HG03442 (cell line): ENCODE results near the gene NMRK2.
"Not testable (repeated sequence)": the region's sequence is repeated elsewhere in the genome, so short reads cannot be mapped to it uniquely, and the experiment has no call there.

Experiments
- ATAC-seq: cut with Tn5 transposase; IDR thresholded peaks from one replicate; pipeline ENCODE4 v1.9.1; 2021; ENCODE audit warnings: mild to moderate bottlenecking, moderate library complexity; ENCODE audit not compliant: unreplicated experiment

Gene NMRK2

DNA sequence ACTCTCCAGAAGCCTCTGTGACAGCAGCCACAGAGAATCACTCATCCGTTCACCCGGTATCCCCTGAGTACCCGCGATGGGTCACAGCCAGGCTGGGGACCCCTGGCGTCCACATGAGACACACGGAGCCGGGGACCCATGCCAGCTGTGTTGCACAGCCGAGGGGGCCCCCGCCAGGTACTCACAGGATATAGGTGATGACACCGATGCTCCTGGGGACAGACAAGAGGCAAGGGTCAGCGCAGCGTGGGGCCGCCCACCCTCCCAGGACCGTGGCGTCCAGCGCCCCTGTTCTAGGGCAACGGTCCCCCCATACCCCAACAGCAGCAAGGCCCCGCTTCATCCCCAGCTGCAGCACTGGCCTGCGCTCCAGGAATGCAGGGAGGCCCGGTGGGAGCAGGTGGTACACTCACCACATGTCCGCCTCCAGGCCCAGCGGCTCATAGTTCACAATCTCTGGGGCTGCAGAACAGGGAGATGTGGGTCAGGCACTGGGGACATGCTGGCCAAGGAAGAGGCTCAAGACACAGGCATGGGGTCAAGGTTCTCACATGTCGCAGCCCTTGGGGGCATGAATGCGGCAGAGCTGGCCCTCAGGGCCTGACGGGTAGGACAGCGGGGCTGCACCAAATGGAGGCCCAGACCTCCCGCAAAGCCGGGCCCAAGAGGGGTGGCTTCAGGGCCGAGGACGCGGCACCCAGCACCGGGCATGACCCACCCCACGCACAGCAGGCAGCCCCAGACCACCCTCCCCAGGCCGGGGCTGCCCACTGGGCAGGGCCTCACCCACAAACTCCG, 30.8 kb downstream of the NMRK2 start:
- no peak for ATAC-seq

DNA sequence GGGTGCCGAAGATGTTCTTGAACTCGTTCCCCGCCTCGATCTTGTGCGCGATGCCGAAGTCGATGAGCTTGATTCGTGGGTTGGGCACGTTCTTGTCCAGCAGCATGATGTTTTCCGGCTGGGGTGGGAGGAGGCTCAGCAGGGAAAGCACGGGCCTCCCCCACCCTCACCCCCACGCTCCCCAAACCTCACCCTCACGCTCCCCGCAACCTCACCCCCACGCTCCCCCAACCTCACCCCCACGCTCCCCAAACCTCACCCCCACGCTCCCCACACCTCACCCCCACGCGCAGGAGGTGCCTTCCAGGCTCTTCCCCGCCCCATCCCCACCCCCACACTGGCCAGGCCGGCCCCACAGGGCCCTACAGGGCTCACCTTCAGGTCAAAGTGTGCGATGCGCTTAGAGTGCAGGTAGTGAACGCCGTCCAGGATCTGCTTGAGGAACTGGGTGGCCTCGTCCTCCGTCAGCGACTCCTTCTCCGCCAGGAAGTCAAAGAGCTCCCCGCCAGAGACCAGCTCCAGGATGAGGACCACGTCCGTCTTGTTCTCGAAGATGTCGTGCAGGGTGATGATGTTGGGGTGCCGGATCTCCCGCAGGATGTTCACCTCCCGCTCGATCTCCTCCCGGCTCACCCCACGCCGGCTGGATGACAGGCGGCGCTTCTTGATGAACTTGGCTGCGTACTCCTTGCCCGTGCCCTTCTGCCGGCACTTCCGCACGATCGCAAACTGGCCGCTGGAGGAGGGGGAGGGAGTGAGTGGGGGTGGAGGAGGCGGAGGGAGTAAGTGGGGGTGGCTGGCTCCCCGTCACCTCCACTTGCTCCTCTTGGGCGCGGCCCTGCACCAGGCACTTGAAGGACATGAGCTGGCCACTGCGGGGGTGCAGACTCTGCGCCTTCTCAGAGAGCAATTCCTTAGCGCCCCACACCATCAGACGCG, 31.7 kb downstream of the NMRK2 start:
- no peak for ATAC-seq

GRCh38 chr19:3966051-3967017, 33.5 kb downstream of the NMRK2 start:
- ATAC-seq = no peak

- ATAC-seq = not testable (repeated sequence)
Measured at GRCh38 chr19:3967983-3968382, 35.1 kb downstream of the NMRK2 start.

- no peak for ATAC-seq
Measured at GRCh38 chr19:3968556-3969434, 35.9 kb downstream of the NMRK2 start.

- ATAC-seq = no peak
Measured at GRCh38 chr19:3969435-3970312, 36.8 kb downstream of the NMRK2 start.

GRCh38 chr19:3970313-3970807, 37.5 kb downstream of the NMRK2 start:
- ATAC-seq = no peak

- peak; percentile 93 for ATAC-seq
Measured at GRCh38 chr19:3970808-3971598, 38.1 kb downstream of the NMRK2 start, which contains the start of gene DAPK3. DAPK3 (minus strand) TSS chr19:3971099; CDS start chr19:3969735, 1,364 bp downstream.

GRCh38 chr19:3975144-3975543, 42.3 kb downstream of the NMRK2 start:
- no peak for ATAC-seq

DNA sequence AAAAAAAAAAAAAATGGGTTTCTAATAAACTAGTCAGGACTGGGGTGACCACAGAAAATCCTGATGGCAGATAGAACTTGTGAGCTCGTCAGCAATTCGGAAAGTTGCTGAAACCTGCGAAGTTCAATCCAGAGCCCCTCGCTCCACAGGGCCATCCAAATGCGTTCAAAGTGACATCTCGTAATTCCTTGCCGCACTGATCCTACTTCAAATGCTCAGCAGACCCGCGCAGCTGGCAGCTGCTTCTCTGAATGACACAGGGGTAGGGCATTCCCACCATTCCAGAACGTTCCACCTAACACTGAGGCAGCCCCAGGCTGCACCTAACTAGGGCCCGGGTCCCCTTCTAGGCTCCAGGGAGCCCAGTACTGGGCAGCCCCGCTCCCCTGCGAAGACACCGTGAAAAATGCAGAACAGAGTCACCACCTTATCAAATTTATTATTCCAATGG, 42.8 kb downstream of the NMRK2 start:
- no peak for ATAC-seq

DNA sequence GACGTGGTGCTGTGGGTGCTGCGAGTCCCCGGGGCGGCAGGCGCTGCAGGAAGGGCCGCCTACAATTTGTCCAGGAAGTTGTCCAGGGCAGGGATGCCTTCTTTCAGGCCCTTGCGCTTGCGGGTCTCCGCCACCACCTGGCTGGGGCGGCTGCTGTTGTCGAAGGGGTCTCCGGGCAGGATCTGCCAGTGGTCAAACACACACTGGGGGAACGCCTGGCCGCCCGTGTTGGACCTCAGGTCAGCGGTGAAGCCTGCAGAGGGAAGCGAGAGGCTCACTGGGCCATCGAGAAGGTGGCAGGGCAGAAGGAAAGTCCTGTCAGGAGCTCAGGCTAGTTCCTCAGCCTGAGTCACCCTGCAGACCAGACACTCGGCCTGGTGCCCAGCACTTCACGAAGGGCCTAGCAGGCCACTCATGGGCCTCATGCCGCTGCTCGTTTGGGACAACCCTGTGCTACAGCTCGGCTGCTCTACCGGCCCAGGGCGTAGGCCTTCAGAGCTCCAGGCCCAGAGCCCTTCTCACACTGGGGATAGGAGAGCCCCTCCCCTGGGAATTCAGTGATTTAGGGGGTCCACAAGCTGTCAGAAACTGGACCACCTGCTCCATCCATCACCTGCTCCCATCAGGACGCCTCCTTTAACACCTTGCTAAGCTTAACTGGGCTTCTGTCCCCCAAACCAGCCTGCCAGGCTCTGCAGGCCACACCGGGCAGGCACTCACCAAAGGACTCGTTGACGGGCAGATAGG, 43.8 kb downstream of the NMRK2 start:
- no peak for ATAC-seq

- ATAC-seq = no peak
Measured at GRCh38 chr19:3977242-3978143, 44.6 kb downstream of the NMRK2 start.

GRCh38 chr19:3978145-3978544, 45.3 kb downstream of the NMRK2 start:
- no peak for ATAC-seq

GRCh38 chr19:3979289-3979673, 46.4 kb downstream of the NMRK2 start:
- ATAC-seq = no peak

DNA sequence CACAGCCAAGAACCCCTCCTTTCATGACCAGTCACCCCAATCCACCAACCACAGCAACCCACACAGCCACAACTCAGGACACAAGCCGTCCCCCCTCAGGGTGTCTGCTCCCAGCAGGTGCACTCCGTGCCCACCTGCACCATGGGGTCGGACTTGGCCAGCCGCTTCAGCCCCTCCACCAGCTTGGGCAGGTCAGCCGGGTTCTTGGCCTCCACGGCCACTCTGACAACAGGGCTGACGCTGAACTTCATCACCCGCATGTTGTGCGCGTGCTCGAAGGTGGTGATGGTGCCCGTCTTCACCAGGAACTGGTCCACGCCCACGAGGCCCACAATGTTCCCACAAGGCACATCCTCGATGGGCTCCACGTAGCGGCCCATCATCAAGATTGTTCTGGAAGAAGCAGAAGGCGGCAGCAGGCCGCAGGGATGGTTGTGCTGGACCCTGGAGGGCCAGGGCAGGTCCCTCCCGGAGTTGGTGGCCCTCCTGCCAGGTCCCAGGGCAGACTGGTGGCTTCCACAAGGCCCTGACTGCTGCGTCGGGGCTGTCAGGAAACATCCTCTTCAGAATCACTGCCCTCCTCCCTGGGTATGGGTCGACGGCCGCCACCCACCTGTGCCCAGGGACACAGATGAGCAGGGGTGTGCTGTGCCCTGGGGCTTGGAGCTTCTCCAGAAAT, 46.9 kb downstream of the NMRK2 start:
- ATAC-seq = no peak
